CD4-positive, alpha-beta T cell treated with Interleukin-1 beta for 1 hour (primary cell): ENCODE results near the gene MARVELD1.

ENCODE experiments used
- DNase-seq, 2 donors: peaks; one replicate each; pipeline ENCODE4 v3.0.0-alpha.2; 2020 to 2022

Gene MARVELD1

DNA sequence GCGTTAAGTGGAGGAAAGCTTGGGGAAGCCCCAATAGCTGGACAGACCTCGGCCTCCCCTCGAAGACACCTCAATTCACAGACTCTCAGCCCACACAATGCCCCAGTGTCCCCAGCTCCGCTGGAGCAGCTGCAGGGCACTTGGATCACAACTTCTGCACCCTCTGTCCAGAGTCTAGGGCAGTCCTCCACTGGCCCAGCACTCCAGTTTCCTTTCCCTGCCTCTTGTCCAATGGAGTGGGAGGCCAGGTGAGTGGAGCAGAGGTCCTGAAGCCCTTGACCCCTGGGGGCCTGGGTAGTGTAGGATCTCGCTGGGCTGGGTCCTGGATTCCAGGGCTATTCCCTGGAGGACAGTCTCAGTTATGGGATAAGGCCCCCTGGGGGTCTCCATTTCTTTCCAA is 46.4 kb downstream of the MARVELD1 start:
- DNase-seq = no peak

- DNase-seq = no peak
Observed at GRCh38 chr10:97760461-97761257, 47.1 kb downstream of the MARVELD1 start.

DNA sequence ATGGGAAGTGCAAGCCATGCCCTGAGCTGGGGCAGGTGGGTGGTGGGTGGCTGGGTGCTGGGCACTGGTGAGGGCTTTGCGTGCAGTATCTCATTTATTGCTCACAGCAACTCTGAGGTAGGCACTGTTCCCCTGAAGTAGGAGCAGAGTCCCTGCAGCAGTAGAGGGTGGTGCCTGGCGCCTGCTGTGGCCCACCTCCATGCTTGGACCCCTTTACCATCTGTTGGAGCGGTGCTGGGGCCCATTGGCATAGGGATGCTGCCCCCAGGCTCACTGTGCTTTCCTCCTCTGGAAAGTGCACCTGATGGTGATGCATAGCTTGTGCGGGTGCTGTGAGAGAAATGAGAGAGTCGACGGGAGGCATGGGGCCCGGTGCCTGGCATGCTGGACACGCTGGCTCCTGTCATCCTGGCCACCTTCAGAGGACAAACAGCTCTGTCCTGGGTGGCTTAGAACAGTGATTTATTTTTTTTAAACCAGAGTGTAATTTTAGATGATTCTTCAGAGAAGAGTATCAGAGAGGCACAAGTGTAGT is 47.9 kb downstream of the MARVELD1 start:
- DNase-seq = no peak

DNA sequence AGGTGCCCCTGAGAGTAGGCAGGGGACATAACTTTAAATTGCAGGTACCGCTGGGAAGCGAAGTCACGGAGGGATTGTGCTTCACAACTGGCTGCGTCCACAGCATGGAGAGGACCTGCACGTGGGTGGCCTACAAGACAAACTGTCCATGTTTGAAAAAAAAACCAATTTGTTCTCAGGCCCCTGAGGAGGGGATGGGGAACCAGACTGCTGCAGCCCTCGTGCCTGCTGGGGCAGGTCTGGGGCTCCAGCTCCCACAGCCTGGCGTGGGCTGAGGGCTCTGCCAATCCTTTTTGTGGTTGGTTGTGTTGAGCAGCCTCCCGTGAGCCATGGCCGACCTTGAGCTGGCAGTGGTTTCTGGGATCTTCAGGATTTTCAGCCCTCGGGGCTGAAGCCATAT is 48.5 kb downstream of the MARVELD1 start:
- no peak for DNase-seq

GRCh38 chr10:97762816-97763215 is 49.3 kb downstream of the MARVELD1 start:
- DNase-seq = no peak

- no peak for DNase-seq
Observed at GRCh38 chr10:97763411-97763810, 49.9 kb downstream of the MARVELD1 start.

DNA sequence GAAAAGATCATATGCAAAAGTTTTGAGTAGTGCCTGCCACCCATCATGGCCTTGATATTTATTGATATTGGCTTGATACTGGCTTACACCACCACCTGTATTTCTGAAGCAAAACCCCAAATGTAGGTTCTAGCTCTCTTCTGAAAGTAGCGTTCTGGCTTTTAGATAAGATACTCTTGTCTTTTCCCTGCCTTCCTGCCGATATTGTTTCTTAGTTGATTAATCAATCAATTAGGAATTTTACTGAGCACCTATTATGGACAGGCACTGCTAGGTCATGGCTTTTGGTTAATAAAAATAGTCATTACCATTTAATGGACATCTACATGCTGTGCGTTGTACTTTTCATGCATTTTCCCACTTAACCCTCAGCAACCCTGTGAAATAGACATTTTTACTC is 50.4 kb downstream of the MARVELD1 start:
- no peak for DNase-seq

GRCh38 chr10:97764519-97764931 is 51.0 kb downstream of the MARVELD1 start:
- no peak for DNase-seq

DNA sequence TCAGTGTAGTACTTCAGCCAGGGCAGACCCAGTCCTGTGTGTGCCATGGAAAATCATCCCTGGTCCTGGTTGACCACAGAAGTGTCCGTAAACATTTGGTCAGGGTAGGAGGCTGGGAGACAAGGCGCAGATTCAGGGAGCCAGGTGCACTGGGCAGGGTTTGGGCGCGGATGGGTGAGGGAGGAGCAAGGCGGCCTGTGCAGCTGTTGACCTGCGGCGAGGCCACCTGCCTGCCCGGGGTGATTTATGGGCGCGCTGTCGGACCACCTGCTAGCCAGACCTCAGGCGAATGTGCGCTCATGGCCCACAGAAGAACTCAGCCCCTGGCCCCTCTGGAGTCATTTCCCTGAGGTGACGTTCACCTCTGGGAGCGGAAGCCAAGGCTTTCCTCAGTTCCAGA is 51.7 kb downstream of the MARVELD1 start:
- DNase-seq = no peak

DNA sequence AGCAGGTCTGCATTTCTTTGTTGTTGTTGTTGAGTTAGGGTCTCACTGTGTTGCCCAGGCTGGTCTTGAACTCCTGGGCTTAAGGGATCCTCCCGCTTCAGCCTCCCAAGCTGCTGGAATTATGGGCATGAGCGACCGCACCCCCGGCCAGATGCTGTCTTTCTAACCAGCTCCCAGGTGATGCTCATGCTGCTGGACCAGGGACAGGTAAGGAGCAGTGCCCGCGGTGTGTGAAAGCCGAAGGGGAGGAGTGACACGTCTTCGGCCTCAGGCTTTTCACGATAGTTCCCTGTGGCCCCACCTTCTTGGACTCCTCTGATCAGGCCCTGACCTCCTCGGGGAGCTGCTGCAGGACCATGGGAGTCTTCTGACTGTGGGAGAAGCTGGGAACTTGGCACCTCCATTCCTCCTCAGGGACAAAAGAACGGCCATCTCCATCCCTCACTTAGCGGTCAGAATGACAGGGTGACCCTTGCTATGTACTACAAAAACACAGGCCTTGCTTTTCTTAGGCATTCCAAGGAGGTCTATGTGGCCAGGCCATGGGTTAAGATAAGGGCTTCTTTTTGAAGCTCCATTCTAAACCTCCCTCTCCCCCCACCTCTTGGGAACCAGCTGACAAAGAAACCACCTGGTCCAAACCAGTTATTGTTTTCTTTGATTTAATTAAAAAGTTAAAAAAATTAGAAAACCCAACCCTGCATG is 52.7 kb downstream of the MARVELD1 start:
- DNase-seq = no peak

GRCh38 chr10:97766996-97767924 is 53.7 kb downstream of the MARVELD1 start:
- DNase-seq = no peak
